ELF-1 (cell line): Measurements from ENCODE around the gene REPIN1.

Experiments used
- DNase-seq: peaks from one replicate; pipeline ENCODE4 v3.0.0-alpha.2; 2016; ENCODE audit warnings: low read depth, low spot score

REPIN1 gene

DNA sequence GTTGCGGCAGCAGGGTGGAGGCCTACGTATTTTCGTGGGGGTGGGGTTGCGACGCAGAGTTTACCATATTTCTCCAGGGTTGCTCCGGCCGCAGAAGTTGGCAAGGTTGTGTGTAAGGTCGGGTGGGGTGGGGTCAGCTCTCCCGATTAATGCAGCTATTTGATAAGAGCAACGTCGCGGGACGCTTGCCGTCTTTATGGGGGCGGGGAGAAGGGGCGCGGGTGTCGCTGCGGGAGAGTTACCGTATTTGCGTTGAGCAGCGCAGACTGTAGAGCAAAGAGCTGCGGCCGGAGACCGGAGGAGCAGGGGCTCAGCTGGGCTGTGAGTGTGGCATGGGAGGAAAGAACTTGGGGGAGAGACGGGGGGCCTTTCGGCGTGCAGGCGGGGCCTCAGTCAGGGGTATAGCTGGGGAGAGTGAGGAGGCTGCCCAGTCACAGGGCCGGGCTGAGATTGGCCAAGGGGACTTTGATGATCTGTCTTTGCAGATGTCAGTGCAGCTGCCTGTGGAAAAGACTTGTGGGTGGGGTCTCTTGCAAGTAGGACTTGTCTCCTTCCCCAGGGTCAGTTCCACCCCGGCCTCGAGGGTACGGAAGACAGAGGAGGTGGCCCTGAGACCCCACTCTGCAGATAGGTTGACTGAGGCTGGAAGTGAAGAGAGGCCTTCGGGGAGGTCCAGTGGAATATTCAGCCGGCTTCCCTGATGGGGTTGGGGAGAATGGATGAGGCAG is 37.1 kb downstream of the REPIN1 start:
- peak; percentile 59 for DNase-seq

DNA sequence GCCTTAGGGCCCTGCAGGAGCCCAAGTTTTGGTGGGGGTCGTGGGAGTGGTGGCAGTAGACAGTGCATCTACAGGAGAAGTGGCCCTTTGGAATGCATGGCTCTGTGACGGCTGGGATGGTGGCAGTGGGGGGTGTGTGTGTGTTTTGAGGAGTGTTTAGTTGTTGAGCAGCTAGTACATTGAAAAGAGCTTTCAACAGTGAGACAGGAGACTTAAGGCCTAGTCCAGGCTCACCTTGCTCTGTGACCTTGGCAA is 37.6 kb downstream of the REPIN1 start:
- no peak for DNase-seq

DNA sequence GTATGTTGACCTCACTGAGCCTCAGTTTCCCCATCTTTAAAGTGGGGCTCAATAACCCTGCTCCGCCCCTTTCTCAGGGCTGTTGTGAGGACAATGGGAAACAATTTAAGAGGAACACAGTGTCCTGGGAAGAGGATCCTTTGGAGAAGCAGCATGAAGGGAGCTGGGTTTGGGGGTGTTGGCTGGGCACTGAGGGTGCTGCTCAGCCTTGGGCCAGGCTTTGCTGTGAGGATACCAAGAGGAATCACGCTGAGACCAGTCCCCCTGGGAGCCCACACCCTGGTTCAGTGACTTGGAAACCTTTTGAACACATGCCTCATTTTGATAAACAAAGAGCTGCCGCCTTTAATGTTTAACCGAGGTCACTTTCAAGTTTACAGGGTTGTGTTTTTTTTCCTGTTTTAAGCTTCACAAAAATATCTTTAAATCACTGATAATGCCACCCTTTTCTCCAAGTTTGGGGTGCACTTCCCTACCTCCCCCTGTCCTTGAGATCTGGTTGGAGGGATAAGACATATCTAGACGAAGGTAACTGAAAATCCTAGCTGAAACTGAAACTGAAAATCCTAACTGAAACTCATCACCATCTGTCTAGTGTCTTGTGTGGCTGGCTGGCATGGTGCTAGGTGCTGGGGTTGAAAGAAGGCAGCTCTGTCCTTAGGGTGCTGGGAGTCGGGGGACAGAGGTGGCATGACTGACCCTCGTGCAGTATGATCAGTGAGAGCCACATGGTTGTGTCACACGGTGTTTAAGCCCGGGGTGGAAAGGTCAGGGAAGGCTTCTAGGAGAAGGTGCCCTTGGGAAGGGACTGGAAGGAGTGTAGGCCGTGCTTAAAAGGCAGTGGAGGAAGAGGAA is 38.2 kb downstream of the REPIN1 start:
- no peak for DNase-seq

DNA sequence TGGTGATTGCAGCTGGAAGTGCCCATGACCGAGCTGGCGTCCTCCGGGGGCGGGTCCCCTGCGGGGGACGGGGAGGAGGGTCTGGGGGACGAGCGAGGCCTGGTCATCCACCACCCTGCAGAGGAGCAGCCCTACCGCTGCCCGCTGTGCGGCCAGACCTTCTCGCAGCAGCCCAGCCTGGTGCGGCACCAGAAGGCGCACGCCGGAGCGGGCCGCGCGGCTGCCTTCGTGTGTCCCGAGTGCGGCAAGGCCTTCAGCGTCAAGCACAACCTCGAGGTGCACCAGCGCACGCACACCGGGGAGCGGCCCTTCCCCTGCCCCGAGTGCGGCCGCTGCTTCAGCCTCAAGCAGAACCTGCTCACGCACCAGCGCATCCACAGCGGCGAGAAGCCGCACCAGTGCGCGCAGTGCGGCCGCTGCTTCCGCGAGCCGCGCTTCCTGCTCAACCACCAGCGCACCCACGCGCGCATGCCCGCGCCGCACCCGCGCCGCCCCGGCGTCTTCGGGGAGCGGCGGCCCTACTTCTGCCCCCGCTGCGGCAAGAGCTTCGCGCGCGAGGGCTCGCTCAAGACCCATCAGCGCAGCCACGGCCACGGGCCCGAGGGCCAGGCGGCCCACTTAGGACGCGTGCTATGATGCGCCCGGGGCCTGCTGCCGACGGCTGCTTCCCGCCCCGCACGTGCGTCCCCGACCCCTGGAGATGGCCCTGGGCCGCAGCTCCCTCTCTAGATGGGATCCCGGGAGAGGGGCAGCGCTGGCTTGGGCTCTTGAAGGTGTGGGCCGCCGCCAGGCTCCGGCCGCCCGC is 39.2 kb downstream of the REPIN1 start:
- no peak for DNase-seq

DNA sequence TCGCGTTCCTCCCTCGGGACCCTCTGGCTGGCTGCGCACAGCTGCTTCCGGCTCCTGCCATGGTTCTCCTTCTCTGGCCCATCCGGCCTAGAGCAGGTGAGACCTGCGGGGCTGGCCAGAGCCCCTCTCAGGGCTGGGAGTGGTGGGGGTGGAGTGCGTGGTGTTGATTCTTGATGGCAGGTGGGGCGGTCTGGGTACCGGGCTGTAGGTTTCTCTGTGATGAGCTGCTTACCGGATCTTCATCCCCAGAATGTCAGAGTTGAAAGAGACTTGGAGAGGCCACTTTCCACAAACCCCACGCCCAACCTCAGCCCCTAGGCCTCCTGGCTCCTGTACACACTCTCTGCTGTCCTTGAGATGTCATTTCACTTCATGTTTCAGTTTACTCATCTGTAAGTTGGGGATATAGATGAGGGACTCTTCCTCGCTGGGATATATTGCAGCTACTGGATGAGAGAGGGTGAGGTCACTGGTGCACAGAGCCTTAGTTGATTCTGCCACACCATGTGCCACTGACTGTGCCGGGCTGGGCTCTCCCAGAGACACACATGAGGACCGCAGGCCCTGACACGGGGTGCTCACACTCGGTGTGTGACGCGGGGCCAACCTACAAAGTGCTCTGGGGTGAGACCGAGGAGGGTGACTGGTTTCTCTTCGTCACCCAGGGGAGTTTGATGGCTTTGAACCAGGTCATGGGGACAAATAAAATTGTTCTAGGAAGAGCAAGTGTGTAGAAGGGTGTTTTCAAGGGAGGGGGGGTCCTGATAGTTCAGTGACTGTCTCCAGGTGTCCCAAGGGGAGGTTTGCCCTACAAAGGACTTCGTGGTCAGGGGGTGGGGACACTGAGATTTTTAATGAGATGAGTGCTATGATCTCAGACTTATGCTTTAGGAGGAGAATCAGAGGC is 40.0 kb downstream of the REPIN1 start:
- no peak for DNase-seq

DNA sequence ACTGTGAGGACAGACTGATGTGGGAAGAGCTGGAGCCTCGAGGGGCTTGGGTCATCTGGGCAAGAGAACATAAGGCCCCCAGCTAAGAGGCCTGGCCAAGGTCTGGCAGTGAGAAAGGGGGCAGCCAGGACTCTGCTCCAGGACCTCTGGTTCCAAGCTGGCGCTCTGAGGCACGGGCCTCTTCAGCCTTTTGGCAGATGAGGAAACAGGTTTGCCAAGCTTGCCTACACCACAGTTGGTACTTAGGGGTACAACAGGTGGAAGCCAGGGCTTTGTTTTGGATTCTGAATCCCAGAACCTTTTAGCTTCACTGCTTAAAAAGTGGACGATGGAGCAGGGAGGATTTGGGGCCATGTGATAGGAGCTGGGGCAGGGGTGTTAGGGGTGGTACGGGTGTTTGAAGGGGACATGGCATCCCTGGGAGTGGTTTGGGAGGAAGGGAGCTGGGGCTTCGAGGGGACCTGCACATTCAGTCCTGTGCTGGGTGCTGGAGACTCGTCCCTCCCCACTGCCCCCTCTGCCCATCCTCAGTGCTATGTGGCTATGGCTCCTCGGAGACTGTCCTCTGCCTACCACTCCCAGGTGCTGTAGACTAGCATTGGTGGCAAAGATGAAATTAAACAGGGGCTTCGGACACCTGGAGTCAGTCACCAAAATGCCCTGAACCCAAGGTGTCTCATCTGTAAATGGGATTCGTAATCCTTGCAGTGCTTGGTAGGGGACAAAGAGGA is 40.8 kb downstream of the REPIN1 start:
- no peak for DNase-seq

DNA sequence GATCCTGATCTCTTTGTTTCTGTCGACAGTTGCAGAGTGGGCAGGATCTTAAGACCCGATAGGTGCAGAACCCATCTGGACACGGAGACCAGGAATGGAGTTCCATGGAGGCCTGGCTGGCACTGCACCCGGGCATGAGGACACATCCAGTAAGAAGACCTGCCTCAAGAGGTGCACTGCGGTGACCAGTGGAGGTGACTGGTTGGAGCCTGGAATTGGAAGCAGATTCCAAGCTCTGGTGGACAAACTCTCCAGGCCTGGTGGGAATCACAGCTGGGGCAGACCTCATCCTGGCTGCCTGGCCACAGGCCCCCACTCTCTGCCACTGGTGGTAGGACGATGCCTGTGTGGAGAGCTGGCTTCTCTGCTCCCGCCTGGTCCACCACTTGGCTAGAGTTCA is 41.5 kb downstream of the REPIN1 start:
- DNase-seq, result no peak

DNA sequence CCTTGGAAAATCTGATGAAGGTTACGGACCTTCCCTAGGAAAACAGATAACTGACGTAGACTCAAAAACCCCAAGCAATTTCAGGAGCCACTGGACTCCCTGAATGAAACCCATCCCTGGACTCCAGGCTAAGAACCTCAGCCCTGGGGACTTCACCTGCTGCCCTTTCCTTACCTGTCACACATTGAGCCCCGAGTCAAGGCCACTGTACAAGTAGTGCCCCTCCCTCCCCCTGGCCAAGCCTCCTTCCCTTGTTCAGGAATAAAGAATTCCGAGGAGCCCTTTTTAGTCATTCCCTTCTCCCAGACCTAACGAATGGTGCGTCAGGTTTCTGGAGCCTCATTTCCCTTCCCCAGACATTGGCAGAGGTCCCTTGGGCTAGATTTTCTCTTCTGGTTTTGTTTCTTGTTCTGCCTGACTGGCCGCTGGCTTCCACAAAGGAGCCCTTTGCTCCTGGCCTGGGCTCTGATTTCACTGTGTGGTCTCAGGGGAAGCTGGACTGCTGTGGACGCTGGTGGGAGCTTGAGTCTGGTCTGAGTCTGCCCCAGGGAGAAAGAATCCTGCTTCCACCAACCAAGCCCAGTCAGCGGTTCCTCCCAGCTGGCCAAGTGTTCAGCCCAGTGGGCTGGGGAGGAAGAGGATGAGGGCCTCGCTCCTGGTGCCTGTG is 42.2 kb downstream of the REPIN1 start:
- DNase-seq, result no peak

DNA sequence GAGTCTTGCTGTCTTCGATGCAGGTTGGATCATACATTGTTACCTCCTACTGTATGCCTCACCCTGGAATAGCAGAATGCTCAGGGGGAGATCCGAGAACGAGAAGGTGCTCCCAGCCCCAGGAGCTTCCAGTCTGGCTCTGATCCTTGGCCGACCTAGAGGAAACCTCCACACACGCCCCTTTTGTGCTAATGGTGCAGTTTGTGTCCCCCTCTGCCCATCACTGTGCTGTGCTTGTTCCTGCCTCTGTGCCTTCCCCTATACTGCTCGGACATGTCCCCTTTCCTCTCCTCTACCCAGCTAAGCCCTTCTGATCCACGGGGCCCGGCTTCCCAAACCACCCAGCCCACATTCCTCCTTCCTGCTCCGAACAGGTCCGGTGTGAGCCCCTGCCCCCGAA is 43.0 kb downstream of the REPIN1 start:
- no peak for DNase-seq

DNA sequence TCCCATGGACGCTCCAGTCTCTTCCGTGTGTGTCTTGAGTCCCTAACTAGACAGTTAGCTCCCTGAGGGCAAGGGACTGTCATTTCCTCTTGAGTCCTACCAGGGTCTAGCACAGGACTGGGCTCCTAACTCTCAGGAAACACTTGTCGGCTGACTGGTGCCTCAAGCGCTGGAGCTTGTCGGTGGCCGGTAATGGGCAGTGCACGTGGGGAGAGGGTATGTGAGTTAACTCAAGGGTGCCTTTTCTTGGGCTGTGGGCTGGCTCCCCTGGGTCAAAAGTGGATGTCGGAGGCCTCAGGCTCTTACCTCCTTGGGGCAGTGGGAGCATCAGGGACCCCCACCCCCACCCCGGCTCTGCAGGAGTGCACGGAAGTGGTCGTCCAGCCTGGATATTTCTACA is 43.4 kb downstream of the REPIN1 start:
- no peak for DNase-seq

DNA sequence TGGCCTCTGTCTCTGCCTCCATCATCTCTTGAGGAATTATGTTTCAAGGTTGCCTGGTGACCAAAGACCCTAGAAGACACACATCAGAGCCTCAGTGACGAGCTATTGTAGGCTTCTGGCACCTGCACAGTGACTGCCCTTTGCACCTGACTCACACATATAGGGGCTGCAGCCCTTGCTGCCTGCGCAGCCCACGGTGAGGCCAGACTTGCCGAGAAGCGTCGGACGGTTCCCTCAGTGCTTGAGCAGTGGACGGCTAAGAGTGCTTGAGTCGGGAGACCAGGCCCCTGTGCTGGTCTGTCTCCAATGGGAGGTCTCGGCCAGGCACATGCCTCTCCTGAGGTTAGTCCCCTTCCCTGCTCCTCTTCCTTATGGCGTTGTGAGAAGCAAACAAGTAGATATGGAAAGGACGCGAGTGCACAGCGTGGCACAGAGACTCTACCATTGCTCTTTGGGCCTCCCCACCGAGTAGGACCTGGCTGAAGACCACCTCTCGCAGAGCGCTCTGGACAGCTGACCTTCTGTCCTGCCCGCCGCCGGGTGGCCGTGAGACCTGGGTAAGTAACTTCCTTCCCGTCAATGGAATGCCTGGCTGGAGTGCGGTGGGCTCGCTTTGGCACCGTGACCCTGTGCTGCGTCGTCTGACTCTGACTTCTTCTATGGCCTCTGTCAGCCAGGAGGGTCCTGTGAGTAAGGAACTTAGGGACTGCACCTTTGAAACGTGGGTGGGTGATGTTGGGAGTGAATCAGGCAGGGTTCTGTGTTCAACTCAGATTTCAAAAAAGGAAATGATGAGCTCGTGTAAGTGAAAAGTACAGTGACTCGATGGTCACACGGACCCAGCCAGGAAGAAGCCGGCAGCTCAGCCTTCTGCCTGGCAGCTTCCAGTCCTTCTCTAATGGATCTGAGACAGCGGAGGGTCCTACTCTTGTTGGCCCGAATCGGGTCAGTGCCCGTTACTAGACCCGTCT is 44.2 kb downstream of the REPIN1 start:
- DNase-seq, result no peak

DNA sequence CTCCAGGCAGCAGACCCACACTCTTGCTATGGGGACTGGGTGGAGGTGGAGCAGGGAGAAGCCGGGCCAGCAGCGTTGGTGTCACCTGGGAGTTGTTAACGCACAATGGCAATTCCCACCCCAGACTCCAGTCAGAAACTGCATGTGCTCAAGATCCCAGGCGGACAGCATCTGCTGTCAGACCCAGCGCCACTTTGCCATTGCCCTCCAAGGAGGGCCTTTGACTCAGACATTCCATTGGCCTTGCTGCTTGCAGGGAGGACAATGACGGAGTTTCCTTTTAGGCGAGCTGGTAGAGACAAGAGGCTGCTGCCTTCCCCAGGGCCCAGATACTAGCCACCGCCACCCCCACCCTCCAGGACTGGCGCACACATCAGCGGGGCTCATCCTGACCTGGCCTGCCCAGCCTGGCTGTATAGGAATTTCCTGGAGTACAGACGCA is 45.0 kb downstream of the REPIN1 start:
- DNase-seq, result no peak

DNA sequence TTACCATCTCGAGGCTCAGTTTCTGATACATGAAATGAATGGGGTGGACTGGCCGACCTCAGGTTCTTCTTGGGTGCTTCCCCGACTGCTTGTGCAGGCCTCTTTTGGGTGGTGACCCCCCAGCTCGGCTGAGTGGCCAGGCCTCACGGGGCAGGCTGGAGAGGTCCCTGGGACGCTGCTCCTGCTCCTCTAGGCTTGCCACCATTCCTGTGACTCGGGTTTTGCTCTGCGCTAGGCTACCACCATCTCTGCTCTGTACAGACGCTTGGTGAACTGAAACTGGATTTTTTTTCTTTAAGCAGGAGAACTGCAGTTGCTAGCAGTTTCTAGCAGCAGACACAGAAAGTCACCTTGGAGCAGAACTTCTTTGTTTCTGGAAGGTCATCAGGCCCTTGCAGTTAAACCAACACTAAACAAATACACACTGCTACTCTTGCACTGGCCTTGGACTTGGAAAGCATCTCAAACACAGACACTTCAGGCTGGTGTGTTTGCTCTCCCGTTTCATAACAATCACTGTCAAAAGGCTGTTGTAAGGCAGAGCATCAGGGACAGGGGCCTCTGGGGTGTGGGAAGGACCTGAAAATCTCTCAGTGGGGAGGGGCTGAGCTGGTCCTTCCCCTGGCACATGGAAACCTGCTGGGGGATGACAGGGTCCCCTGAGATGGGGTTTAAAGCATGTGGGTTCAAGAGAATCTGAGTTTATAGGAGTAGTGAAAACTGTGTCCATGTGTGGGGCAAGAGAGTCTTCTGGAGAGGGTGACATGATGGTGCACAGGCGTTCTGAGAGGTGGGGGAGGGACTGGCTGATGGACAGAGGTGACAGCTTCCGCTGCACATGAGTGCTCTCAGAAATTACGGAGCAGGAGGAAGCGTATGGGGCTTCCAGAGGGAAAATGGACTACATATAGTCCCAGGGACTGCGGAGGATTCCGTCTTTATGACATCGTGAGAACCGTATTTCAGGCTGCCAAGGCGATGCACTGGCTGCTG is 46.8 kb downstream of the REPIN1 start:
- no peak for DNase-seq

DNA sequence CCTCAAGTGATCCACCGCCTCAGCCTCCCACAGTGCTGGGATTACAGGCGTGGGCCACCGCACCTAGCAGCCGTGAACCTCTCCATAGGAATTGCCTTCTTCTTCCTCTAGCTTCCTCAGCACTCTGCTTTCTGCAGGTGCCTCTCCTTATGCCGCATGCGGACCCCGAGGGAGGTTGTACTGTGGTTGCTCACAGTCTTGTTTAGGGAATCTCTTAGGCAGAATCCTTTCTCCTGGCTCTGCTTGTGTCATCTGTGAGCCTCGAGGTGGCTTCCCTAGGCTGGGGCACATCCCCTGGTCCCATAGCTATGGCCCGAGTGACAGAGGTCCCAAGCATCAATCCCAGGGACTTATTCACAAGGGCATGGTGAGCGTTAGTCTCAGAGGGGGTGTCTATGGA is 48.6 kb downstream of the REPIN1 start:
- no peak for DNase-seq

DNA sequence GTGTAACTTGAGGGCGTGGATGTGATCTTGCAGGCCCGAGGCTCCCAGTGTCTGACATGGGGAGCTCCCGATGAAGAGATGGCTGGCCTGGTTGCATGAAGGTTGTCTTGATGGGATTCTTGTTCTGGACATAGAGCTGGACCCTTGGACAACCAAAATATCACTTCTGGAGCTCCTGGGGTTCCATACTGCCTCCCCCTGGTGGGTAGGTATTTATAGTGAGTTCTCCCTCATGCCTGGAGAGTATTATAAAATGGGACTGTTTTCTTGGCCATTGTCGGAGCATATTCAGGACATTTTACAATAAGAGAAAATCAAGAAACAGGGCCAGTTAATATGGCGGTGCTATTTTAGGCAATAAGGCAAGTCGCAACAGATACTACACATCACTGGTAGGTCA is 49.2 kb downstream of the REPIN1 start:
- no peak for DNase-seq

DNA sequence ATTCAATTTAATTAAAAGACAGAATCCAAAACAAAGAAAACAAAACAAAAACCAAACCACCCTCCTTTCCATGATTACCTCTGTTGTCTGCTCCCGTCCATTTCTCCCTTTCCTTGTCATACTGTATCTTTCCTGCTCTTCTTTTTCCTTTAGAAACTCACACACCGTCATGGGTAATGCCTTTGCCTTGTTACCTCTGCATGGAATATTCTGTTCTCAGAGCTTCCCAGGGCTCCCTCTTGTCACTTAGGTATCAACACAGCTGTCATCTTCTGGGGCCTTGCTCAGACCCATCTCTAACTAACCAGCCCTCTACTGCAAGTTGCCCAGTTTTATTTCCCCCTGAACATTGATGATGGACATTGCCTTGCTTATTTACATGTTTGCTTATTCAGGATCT is 51.6 kb downstream of the REPIN1 start:
- DNase-seq, result no peak

DNA sequence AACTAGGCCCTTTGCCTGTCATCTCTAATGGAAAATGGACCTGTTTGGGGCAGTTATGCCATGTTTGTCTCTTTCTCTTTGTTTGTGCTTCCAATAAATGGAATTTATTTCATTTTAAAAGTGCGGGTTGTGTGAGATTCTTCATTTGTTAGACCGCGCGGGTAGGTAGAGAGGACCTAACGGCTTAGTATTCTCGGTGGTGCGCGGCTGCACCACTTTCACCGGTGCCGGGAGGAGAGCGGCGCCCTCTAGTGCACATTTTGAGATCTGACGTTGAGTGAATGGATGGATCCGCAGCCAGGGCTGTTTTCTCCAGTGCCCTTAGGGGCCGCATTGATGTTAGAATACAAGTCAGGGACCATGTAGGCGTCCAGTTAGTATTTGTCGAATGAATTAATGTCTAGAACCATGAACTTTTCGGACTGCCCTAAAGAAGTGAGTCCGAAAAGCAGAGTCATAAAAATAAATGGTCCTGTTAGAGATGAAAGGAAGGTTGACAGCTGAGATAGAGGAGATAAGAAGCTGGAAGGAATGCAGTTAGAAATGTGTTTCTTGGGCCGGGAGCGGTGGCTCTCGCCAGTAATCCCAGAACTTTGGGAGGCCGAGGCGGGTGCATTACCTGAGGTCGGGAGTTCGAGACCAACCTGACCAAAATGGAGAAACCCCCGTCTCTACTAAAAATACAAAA is 52.5 kb downstream of the REPIN1 start:
- peak; percentile 92 for DNase-seq
